ENCODE data around the gene EBI3.
"Not testable (repeated sequence)": the region's sequence is repeated elsewhere in the genome, so short reads cannot be mapped to it uniquely, and the experiment has no call there.

EBI3 gene

GRCh38 chr19:4278419-4279266 lies 49.3 kb downstream of the EBI3 start, which contains the start of gene SHD:
SHD (plus strand) TSS chr19:4279266; CDS start chr19:4280064, 798 bp downstream.
- DNase-seq (ENCODE audit: low read depth), result no peak

GRCh38 chr19:4279267-4279529 lies 49.9 kb downstream of the EBI3 start:
- no peak for DNase-seq (ENCODE audit: low read depth)

DNA sequence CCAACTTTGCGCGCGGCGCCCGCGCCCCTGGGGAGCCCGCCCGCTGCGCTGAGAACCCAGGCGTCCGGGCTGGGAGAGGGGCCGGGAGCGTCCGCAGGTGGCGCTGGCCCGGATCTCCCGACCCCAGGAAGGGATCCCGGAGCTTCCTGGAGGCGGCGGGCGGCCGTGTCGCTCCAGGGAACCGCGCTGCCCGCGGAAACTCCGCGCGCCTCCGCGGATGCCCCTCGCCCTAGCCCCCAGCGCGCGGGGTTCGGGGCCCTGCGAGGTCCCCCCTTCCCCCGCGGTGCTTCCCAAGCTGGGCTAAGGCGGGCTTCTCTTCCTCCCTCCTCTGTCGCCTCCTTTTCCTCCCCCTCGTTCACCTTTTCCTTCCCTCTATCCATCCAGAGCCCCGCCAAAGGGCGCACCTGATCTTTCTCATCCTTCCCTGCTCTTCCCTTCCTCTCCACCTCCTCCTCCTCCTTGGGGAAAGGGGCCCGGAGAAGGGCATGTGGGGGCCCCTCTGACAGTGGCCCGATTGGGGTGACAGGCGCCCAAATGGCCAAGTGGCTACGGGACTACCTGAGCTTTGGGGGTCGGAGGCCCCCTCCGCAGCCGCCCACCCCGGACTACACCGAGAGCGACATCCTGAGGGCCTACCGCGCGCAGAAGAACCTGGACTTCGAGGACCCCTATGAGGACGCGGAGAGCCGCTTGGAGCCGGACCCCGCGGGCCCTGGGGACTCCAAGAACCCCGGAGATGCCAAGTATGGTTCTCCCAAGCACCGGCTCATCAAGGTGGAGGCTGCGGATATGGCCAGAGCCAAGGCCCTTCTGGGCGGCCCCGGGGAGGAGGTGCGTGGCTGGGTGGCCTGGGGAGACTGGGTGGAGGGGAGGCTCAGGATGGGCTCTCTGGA lies 50.5 kb downstream of the EBI3 start:
- DNase-seq (ENCODE audit: low read depth), result no peak

- DNase-seq (ENCODE audit: low read depth), result no peak
Observed at GRCh38 chr19:4284176-4284958, 55.0 kb downstream of the EBI3 start.

GRCh38 chr19:4284974-4285373 lies 55.7 kb downstream of the EBI3 start:
- no peak for DNase-seq (ENCODE audit: low read depth)

DNA sequence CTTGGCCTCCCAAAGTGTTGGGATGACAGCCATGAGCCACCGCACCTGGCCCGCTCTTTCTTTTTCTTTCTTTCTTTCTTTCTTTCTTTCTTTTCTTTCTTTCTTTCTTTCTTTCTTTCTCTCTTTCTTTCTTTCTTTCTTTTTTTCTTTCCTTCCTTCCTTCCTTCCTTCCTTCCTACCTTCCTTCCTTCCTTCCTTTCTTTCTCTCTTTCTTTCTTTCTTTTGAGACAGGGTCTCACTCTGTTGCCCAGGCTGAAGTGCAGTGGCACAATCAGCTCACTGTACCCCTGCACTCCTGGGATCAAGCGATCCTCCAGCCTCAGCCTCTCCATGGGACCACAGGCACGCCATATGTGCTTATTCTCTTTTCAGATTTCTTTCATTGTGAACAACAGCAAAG lies 56.8 kb downstream of the EBI3 start:
- not testable (repeated sequence) for DNase-seq (ENCODE audit: low read depth)
